Measurements from ENCODE around the gene EXOC7.

DNA sequence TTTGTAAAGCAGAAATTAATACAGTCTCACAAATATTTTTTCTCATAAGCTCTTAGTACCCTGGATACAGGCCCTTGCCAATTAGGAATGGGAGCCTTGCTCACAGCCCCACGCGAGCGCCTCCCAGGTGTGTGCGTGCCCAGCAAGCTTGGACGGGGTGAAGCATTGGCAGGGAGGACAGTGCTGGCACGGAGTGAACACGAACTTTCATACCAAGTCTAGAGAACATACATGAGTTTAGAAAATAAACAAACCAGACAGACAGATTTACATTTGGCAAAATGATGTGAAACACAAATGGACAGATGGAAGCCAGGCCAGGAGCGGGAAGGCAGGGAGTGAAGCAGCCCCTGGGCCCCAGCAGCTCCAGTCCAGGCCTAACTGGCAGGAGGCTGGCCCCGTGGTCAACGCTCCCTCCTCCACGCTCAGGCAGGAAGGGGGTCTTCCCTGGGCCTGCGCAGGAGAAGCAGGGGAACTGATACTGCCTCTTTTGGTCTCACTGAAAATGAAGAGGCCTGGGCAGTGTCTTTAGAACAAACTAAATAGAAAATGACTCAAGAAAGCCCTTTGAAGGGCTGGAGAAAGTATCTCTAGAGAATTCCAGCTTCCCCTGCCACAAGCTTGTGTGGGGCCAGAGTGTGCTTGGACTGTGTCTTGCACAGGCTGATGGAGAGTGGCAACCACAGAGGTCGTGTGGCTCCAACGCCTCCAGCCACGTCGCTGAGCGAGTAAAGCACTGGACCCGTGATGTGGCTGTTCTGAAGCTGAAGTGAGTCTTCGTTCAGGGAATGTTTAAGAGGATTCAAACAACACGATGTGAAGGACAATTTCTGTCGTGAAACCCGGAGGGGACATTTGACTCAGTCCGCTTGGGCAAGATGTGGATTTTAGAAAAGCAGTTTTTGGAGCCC, 47.4 kb upstream of the EXOC7 start:
- TF ChIP-seq, protein P1, sequence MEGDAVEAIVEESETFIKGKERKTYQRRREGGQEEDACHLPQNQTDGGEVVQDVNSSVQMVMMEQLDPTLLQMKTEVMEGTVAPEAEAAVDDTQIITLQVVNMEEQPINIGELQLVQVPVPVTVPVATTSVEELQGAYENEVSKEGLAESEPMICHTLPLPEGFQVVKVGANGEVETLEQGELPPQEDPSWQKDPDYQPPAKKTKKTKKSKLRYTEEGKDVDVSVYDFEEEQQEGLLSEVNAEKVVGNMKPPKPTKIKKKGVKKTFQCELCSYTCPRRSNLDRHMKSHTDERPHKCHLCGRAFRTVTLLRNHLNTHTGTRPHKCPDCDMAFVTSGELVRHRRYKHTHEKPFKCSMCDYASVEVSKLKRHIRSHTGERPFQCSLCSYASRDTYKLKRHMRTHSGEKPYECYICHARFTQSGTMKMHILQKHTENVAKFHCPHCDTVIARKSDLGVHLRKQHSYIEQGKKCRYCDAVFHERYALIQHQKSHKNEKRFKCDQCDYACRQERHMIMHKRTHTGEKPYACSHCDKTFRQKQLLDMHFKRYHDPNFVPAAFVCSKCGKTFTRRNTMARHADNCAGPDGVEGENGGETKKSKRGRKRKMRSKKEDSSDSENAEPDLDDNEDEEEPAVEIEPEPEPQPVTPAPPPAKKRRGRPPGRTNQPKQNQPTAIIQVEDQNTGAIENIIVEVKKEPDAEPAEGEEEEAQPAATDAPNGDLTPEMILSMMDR (IDR thresholded peaks at IDR 0.05), result no peak
- TF ChIP-seq POLR2AphosphoS5 (IDR thresholded peaks at IDR 0.05) (peak; percentile 34), POLR2A (IDR thresholded peaks at IDR 0.05) (no peak)

Data from prostate gland (tissue), 2 donors.